ENCODE measurements around the gene ASGR2. TPM values are rescaled to one million over a fixed set of nuclear protein-coding genes. Genes with fewer than 3 reads are reported as not detected.
"Not testable (repeated sequence)": the region's sequence is repeated elsewhere in the genome, so short reads cannot be mapped to it uniquely, and the experiment has no call there.

The ASGR2 gene
- polyA plus RNA-seq, 3 donors = 0.37 to 4.3 (median 1.9) TPM

DNA sequence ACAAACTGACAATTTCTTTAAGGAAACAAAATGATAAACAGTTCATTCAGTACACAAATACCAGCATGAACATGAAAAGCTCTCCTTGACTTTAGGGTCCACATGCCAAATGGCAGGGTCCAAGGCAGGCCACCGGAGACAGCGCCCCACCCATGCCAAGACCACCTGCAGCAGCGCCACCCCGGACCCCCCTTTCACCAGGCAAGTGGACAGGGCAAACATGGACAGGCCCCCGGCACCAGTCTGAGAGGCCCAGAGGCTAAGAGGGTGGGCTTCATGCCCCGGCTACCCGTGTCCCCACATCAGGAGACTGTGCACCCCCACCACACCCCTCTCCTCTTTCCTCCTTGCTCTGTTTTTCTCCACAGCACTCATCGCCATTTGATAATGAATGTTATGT, 14.7 kb upstream of the ASGR2 start:
- WGBS, 3 donors = 90 to 94% (median 93%) methylated on average over 8 of the region's 8 CpGs
- H3K27ac ChIP-seq (ENCODE audit: low read depth, low read length) = no peak overlapping the region

DNA sequence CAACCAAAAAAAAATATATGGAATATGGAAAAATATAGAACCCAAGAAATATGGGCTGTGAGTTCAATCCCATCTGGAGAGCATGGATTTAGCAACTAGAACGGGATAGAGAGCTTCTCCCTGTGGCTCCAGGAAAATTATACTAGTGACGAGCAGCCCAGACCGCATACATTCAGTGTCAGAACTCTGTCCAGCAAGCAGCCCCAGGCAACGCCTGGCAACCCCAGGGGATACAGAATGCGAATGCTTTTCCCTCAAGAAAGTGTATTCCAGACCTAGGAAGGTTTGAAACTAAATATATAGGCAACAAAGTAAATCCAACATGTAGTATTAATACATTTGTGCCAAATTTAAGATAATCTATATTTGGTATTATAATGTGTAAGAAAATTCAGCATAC, 13.5 kb upstream of the ASGR2 start:
- WGBS, 3 donors = 66 to 80% (median 69%) methylated on average over 5 of the region's 5 CpGs

DNA sequence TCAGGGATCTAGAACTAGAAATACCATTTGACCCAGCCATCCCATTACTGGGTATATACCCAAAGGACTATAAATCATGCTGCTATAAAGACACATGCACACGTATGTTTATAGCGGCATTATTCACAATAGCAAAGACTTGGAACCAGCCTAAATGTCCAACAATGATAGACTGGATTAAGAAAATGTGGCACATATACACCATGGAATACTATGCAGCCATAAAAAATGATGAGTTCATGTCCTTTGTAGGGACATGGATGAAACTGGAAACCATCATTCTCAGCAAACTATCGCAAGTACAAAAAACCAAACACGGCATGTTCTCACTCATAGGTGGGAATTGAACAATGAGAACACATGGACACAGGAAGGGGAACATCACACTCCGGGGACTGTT, 12.9 kb upstream of the ASGR2 start:
- 85 to 87% (median 86%) methylated on average over 4 to 5 of the region's 5 CpGs for WGBS, 3 donors
- H3K27ac ChIP-seq (ENCODE audit: low read depth, low read length) = not testable (repeated sequence)

More for the DNA sequence above, 13.5 kb upstream of the ASGR2 start:
- H3K27ac ChIP-seq (ENCODE audit: low read depth, low read length) = no peak overlapping the region

DNA sequence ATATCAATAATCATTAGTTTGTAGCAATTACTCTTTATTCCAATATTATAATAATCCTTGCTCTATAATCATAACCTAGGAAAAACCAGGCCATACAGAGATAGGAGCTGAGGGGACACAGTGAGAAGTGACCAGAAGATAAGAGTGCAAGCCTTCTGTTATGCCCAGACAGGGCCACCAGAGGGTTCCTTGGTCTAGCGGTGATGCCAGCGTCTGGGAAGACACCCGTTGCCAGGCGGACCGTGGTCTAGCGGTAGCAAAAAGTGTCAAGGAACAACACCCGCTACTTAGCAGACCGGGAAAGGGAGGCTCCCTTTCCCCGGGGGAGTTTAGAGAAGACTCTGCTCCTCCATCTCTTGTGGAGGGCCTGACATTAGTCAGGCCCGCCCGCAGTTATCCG, 11.8 kb upstream of the ASGR2 start:
- 79 to 84% (median 82%) methylated on average over 12 of the region's 12 CpGs for WGBS, 3 donors
- not testable (repeated sequence) for H3K27ac ChIP-seq (ENCODE audit: low read depth, low read length)

DNA sequence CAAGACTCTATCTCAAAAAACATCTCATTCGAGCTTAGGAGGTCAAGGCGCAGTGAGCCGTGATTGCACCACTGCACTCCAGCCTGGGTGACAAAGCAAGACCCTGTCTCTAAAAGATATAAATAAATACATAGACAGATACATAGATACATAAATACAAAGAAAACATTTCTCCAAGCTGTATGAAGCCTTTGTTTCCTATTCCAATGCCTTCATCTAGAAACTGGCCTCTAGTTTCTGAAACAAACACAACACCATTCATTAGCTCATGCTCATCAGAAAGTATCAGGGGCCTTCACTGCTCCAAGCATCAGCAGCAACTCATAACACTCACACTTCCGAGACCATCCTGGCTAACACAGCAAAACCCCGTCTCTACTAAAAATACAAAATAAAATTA, 10.3 kb upstream of the ASGR2 start:
- no peak overlapping the region for H3K27ac ChIP-seq (ENCODE audit: low read depth, low read length)
- WGBS, 3 donors = 82 to 94% (median 91%) methylated on average over 5 of the region's 5 CpGs

DNA sequence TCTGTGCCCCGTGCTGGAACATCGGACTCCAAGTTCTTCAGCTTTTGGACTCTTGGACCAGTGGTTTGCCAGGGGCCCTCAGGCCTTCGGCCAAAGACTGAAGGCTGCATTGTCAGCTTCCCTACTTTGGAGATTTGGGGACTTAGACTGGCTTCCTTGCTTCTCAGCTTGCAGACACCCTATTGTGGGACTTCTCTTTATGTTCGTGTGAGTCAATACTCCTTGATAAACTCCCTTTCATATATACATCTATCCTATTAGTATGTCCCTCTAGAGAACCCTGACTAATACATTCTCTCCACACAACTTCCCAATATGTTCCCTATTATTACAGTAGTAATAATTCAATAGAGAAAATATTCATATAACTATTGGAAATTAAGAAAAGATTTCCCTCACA, 9.2 kb upstream of the ASGR2 start:
- H3K27ac ChIP-seq (ENCODE audit: low read depth, low read length) = no peak overlapping the region
- WGBS, 3 donors = 81 to 88% (median 81%) methylated on average over 4 of the region's 4 CpGs

DNA sequence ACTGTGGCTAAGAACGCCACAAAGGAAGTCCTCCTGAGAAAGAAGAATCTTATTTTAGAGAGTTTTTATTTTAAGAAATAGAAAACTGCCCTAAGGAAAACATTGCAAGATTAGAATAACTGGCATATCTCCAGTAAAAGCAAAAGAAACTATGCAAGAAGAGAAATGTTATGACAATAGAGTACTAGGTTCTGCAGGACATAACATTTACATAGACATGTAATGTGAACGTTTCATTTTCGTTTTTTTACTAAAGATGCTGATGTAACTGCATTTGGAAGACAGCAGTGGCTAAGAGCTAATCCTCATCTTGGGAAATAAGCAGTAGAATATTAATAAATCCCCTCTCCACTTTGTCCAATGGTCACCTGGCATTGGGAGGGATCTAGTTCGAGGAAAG, 7.8 kb upstream of the ASGR2 start:
- WGBS, 3 donors = 31 to 48% (median 39%) methylated on average over 4 of the region's 4 CpGs

DNA sequence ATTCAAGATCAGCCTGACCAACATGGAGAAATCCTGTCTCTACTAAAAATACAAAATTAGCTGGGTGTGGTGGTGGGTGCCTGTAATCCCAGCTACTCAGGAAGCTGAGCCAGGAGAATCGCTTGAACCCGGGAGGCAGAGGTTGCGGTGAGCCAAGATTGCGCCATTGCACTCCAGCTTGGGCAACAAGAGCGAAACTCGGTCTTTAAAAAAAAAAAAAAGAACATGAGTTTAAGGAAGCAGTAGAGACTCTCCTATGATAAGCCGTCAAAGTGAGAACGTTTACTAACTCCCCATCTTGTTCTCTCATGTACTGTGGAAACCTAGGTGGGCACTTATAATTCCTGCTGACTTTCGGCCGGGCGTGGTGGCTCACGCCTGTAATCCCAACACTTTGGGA, 6.0 kb upstream of the ASGR2 start:
- WGBS, 3 donors = 48 to 75% (median 61%) methylated on average over 12 of the region's 12 CpGs
- H3K27ac ChIP-seq (ENCODE audit: low read depth, low read length) = not testable (repeated sequence)

More for the DNA sequence above, 7.8 kb upstream of the ASGR2 start:
- H3K27ac ChIP-seq (ENCODE audit: low read depth, low read length) = no peak overlapping the region

DNA sequence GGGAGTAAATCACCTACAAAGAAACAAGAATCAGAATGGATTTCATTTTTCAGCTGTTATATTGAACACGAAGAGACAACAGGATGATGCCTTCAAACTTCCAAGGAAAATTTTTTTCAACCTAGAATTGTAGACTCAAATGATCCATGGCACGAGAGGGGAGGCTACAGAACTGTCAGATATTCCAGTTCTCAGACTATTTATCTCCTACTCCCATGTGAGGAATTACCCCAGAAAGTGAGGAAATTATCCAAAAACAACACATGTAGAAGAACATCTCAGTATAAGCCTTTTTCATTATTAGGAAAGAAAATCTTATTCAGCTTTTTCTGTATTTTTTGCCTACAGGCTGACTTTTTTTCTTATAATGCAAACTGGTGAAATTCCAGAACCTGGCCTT, 5.5 kb upstream of the ASGR2 start:
- no peak overlapping the region for H3K27ac ChIP-seq (ENCODE audit: low read depth, low read length)
- WGBS, 3 donors = 51 to 71% (median 57%) methylated on average over 2 of the region's 2 CpGs

DNA sequence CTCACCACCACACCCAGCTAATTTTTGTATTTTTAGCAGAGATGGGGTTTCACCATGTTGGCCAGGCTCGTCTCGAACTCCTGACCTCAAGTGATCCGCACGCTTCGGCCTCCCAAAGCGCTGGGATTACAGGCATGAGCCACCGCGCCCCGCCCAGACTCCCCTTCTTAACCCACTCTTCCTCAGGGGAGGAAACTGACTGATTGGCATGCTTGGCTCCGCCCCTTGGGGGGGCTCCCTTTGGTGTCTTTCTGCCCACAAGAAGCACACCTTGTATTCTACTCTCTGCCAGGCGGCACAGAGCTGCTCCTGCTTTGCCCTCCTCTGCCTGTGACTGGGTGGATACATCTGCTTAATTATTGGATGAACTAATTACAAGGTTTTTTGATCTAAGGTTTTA, 4.7 kb upstream of the ASGR2 start:
- 68 to 77% (median 77%) methylated on average over 11 of the region's 11 CpGs for WGBS, 3 donors
- no peak overlapping the region for H3K27ac ChIP-seq (ENCODE audit: low read depth, low read length)

DNA sequence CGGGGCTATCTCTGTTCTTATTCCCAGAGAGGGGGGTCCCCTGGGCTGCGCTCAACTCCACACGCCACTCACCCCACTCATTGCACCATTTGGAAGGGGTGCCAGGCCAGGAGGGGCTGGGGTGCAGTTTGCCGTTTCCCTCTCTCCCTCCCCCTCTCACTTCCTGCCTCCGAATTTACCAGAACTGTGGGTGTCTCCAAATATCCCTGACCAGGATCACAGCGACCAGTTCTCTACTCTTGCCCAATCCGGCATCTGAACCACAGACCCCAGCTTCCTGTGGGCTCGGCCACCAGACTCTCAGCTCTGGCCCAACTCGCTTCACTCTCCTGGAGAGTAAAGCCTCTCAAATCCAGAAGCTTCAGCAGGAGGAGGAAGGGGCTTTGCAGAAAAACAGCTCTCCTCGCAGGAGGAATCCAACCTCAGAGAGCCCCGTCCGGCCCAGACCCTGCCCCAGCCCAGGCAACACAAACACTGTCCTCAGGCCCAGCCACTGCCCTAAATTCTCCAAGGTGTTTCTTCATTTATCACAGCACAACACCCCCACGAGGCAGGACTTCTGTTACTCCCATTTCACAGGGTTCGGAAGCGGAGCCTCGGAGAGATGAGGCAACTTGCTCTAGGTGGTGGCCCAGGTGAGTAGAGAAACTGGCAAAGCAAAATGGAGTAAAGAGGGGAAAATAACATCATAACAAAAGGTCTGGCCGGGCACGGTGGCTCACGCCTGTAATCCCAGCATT, 423 bp upstream of the ASGR2 start:
- 44 to 74% (median 51%) methylated on average over 17 to 19 of the region's 19 CpGs for whole genome bisulfite sequencing, 3 donors

DNA sequence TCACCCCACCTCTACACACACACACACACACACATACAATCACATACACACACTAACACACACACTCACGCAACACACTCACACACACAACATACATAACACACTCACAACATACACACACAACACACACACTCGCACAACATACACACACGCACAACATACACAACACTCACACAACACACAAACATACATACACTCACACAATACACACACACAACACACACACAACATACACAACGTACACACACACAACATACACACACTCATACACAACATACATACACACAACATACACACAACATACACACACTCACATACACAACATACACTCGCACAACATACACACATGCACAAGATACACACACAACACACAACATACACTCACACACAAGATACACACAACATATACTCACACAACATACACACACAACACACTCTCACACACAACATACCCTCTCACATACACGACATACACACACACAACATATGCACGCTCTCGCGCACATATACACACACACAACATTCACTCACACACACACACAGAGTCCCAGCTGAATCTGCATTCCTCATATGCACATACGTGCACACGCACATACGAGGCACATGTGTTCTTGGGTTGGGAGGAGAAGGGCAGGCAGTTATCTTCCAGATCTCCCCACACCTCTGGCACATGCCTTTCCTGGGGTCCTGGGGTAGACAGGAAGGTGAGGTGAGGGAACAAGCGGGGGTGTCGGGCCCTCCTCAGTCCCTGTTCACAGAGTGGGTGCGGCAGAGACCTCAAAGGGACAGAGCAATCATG, 1.1 kb downstream of the ASGR2 start:
- 85 to 91% (median 88%) methylated on average over 15 of the region's 15 CpGs for WGBS, 3 donors
- no peak overlapping the region for H3K27ac ChIP-seq (ENCODE audit: low read depth, low read length)

More for the DNA sequence above, 423 bp upstream of the ASGR2 start:
- H3K27ac ChIP-seq (ENCODE audit: low read depth, low read length) = no peak overlapping the region

DNA sequence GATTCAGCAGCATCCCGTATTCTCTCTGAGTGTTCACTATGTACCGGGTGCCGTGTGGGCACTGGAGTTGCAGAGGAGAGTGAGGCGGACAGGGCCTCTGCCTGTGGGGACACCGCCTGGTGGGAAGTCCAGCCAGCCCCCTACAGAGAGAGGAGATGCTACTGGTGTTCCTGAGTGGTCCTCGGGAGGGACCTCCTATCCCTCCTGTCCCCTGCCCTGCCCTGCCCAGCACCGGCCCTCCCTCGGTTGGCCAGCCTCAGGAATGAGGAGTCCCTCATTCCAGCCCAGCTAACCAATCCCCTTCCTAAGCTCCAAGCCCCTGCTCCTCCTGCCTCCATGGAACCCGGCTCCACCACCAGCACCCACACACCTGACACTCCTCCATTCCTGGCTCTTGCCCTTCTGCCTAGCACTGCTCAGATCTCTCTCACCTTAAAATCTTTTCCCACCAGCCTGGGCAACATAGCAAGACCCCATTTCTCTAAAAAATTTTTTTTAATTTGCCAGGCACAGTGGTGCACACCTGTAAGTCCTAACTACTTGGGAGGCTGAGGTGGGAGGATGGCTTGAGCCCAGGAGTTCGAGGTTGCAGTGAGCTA, 2.0 kb downstream of the ASGR2 start:
- WGBS, 3 donors = 59 to 76% (median 65%) methylated on average over 10 of the region's 10 CpGs
- no peak overlapping the region for H3K27ac ChIP-seq (ENCODE audit: low read depth, low read length)

DNA sequence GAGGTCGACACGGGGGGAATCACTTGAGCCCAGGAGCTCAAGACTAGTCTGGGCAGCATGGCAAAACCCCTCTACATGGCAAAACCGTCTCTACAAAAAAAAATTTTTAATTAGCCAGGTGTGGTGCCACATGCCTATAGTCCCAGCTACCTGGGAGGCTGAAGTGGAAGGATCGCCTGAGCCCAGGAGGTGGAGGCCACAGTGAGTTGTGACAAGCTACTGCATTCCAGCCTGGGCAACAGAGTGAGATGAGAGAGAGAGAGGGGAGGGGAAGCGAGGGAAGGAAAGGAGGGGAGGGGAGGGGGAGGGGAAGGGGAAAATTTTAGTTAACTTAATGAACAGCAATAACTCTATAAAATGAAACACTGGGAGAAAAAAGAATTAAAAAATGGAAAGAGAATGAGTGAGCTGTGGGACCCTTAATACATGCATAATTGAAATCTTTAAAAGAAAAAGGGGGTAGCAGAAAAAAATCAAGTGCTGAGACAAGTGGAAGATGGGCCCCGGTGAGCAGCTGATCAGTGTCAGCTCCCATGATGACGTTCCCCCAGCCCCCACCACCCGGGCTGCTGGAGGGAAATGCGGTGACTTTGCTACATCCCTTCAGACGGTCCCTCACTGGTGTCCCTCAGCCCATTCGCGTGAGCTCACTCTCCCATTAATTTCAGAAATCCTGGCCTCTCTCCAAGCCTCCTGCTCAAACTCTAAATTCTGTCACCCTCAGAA, 2.7 kb downstream of the ASGR2 start:
- H3K27ac ChIP-seq (ENCODE audit: low read depth, low read length) = no peak overlapping the region
- WGBS, 3 donors = 34 to 46% (median 35%) methylated on average over 11 of the region's 12 CpGs

DNA sequence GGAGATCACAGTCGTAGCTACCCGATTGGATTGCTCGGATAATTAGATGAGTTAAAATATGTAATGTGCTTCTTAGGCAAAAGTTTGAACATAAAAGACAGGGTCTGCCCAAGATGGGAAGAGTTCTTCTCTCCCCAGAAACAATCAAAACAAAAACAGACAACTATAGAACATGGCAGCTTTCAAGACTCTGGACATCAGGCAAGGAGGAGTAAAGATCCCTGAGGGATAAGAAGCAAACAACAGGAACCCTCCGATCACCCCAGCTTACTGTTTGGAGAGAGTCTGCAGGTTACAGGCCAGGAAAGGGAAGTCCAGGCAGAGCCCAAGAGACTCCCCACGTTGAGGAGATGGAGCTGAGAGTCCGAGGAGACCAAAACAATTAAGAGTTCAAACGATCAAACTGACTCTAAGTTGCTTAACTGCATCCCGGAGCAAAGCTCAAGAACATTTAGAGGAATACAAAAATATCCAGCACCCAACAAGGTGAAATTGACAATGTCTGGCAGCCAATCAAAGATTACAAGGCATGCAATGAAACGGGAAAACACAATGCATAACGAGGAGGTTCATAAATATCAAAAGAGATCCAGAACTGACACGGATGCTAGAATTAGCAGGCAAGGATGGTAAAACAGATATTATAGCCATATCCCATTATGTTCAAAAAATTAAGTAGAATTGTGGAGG, 3.9 kb downstream of the ASGR2 start:
- WGBS, 3 donors = 53 to 63% (median 57%) methylated on average over 11 of the region's 11 CpGs
- no peak overlapping the region for H3K27ac ChIP-seq (ENCODE audit: low read depth, low read length)

DNA sequence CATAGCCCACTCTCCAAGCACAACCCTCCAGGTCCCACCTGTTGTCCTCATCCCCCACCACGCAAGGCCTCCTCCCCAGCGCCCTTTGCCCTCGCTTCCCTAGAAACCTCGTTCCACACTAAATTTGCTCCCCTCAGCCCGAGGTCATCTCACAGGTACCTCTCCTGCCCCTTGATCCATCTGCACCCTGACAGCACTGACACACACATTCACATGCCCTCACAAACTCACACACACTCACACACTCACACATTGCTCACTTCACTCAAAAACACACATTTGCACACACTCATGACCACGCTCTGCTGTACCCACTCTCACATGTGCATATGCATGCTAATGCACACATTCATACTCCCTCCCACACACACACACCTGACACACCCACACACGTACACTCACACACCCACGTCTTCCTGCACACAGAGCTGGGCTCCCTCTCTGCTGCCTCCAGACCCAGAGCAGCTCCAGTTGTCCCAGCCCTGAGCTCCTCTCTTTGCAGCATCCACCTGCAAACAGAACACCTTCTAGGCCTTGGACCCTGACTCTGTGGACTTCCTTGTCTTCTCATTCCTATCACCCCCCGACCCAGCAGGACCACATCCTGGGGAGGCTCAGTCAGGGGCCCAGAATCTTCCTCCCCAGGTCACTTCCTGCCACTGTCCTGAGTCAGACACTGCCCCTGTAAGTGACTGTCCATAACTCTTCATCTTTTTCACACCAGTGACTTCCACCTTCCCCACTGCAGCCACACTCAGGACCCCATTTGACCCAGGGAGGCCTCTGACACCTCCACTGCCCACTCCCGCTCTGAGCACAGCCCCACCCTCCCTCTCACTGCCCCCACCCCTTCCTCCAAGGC, 4.9 kb downstream of the ASGR2 start:
- no peak overlapping the region for H3K27ac ChIP-seq (ENCODE audit: low read depth, low read length)
- WGBS, 3 donors = 67 to 79% (median 76%) methylated on average over 10 of the region's 10 CpGs

DNA sequence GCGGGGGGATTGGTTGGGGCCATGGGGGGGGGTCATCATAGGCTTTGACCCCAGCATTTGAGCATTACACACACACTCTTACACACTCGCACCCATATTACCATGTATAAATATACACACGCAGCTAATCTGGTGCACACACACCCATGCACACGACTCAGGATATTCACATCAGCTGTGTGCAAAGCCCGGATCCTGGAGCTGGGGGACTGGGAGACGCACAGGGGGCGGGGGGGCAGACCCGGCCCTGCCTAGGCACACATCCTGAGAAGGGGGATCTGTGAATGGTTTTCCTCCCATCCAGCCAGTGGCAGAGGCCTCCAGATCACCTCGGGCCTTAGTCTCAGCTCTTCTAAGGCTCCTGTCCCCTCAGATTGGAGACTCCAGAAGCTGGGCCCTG, 5.6 kb downstream of the ASGR2 start:
- no peak overlapping the region for H3K27ac ChIP-seq (ENCODE audit: low read depth, low read length)
- WGBS, 3 donors = 61 to 85% (median 85%) methylated on average over 9 of the region's 9 CpGs

Measured in adipose tissue (tissue), 3 donors.